WI38 (cell line): Measurements from ENCODE around the gene GSG1L2.

Source experiments
- H3K4me3 ChIP-seq: 2 replicates; pipeline ENCODE4 v1.5.1; 2011; ENCODE audit warnings: low read depth, mild to moderate bottlenecking, control low read depth, low read length
- TF ChIP-seq, protein P1 (sequence below): IDR thresholded peaks from 2 replicates; pipeline ENCODE4 v1.5.1; 2012; ENCODE audit warnings: low read depth, mild to moderate bottlenecking, control low read depth, low read length

The GSG1L2 gene

DNA sequence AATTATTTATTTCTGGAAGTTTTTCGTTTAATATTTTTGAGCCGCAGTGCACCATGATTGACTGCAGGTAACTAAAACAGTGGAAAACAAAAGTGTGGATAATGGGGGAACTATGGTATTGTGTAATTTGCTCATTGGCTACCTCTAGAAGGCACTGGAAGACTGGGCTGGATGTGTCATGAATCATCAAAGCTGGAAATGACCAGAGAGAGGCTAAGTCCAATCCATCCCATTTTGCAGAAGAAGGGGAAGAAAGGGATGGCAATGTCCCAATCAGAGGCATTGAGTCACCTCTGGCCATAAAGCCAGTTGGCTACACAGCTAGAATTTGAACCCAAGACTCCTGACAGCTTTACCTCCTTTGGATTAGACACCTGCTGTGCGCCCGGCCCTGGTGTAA lies 33.2 kb upstream of the GSG1L2 start:
- no peak overlapping the region for H3K4me3 ChIP-seq
- TF ChIP-seq, protein P1, sequence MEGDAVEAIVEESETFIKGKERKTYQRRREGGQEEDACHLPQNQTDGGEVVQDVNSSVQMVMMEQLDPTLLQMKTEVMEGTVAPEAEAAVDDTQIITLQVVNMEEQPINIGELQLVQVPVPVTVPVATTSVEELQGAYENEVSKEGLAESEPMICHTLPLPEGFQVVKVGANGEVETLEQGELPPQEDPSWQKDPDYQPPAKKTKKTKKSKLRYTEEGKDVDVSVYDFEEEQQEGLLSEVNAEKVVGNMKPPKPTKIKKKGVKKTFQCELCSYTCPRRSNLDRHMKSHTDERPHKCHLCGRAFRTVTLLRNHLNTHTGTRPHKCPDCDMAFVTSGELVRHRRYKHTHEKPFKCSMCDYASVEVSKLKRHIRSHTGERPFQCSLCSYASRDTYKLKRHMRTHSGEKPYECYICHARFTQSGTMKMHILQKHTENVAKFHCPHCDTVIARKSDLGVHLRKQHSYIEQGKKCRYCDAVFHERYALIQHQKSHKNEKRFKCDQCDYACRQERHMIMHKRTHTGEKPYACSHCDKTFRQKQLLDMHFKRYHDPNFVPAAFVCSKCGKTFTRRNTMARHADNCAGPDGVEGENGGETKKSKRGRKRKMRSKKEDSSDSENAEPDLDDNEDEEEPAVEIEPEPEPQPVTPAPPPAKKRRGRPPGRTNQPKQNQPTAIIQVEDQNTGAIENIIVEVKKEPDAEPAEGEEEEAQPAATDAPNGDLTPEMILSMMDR = no peak

DNA sequence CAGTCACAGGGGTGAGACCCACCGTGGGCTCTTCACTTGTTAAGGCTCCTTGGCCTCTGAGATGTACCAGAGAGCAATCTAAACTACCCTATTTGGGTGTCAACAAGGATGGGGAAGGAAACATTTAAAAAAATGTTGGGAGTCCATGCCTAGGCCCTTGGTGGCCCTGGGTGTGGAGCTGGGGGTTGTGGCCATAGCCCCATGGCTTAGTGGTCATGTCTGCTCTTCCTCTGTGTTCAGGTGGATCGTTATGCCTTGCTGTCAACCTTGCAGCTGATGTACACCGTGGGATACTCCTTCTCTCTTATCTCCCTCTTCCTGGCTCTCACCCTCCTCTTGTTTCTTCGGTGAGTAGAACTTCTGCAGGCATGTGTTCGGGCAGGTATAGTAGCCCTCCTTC lies 32.4 kb upstream of the GSG1L2 start:
- TF ChIP-seq, protein P1 = no peak
- H3K4me3 ChIP-seq = no peak overlapping the region

DNA sequence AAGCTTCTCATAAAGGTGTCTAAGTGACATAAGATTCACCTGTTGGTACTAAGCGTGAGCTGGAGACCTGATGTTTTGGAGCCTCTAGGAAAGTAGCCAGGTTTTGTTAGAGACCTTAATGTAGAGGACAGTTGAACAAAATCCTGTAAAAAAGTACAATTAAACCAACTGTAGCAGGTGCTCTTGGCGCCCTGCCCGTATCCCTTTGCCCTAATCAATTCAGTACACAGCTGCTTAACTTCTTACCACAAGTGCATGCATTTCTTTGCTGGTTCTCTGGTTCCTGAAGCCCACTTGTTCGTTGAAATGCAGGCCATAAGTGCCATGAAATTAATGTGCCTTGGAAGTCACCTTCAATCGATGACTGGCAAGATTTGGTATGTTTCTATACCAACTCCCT lies 28.3 kb upstream of the GSG1L2 start:
- H3K4me3 ChIP-seq = no peak overlapping the region
- TF ChIP-seq, protein P1 = no peak

DNA sequence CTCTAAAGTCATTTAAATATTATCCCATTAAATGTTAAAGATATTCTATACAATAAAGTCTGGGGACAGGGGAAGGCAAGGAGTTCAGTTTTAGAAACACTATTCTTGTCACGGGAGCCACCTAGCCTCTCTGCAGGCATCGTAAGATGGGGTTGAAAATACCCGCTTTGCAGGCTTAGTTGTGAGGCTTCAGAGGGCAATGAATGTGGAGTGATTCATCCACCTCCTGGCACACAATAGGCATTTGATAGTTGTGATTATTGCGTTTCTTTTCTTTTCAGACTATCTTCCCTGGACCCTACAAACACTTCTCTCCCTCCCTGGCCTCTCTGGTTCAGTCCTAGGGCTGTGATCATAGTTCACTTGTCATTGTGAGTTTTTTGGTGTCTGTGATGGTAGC lies 23.4 kb upstream of the GSG1L2 start:
- TF ChIP-seq, protein P1 = no peak
- H3K4me3 ChIP-seq = no peak overlapping the region

DNA sequence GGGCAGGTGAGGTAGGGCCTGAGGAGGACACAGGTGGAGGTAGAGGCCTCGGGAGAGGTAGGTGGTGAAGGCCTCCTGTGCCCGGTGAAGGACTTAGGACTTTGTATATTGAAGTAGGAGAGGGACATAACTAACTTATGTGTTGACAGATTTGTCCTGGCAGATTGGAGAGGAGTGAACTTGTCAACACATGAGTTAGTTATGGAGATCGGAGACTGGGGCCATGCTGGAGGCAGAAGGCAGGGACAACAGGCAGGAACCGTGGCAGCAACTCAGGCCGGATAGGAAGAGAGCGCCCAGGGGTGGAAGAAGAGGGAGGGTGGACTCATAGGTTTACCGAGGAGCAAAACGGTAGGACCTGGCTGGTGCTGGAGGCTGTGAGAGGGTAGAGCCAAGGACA lies 22.3 kb upstream of the GSG1L2 start:
- no peak overlapping the region for H3K4me3 ChIP-seq
- TF ChIP-seq, protein P1 = no peak

DNA sequence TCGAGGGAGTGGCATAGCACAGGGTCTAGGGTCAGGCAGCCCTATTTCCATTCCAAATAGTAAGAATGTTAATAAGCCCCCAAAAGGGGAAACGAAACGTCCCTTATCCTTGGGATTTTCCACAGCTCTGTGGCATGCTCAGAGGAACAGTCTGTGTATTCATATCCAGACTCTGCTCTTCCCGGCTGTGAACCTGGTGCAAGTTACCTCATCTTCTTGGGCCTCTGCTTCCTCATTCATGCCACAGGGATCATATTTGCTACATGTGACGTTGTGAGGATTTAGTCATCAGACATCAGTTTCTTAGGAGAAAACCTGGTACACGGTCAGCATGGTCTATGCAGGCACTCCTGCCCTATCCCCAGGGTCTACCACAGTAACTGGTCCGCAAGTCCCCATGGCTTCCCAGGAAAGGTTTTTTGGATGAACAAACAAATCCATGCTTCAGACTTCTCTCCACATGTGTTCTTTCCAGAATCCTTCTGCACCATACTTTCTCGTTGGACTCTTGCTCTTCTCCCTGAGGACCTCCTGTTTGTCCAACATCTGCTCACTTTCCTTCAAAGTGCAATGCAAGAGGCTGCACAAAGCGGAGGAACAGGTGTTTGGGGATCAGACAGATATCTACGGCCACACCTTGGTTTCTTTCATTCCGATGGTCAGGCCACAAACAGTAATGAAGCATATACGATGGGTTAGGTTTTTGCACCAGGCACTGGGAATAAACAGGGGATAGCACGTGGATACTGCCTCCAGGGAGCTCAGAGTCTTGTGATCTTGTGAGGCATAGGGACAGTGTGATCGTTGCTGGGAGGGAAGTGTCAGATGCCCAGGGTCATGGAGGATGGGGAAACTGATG lies 21.5 kb upstream of the GSG1L2 start:
- TF ChIP-seq, protein P1 = no peak
- H3K4me3 ChIP-seq = no peak overlapping the region

DNA sequence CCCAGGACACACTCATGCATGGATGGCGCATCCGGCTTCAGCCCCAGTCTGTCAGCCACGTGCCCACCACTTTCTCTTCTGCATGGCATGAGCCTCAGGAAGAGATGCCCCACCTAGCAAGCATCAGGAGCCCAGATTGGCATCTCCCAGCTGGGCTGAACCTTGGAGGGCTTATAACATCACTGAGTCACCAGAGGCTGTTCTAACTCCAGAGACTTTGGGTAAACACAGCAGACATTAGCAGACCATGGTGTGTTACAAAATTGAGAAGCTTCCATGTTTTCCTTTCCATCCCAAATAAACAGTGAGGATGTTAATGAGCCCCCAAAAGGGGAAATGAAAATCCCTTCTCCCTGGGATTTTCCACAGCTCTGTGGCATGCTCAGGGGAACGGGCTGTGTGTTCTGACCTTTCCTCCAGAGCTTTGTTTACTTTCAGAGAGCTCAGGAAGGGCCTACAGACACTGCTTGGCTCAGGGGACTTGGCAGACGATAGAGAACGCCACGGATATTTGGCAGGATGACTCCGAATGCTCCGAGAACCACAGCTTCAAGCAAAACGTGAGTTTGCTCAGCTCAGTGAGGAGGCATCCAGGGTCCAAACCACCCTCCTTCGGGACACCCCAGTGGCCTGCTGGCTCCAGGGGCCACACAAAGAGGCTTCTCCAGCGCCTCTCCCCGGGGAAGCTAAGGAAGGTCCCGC lies 20.3 kb upstream of the GSG1L2 start:
- TF ChIP-seq, protein P1 = no peak
- no peak overlapping the region for H3K4me3 ChIP-seq
